Measurements from ENCODE around the gene OLA1. TPM values are rescaled to one million over a fixed set of nuclear protein-coding genes. Genes with fewer than 3 reads are reported as not detected.

The OLA1 gene
- polyA plus RNA-seq, 1 donor from 2014 or later = 134 TPM

DNA sequence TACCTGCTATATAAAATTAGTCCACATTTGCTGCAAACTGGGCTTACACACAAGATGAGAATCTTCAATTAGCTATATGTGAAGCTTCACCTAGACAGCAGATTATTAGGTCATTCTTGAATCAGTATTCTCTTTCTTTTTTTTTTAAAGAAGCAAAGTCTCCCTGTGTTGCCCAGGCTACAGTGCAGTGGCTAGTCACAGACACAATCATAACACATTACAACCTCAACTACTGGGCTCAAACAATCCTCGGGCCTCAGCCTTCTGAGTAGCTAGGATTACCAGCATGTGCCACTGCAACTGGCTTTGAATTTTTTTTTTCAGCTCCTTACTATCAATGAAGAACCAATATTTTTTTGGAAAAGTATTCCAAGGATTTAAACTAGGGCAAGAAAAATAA is 30.5 kb downstream of the OLA1 start:
- no peaks in the 10 kb centered on the region for H4K20me1 ChIP-seq (ENCODE audit: insufficient read depth)
- H3K4me2 ChIP-seq (ENCODE audit: low read length) = no peak overlapping the region
- H3K36me3 ChIP-seq (ENCODE audit: insufficient read depth, low read length) = no peaks in the 10 kb centered on the region
- no peaks in the 10 kb centered on the region for H3K27me3 ChIP-seq (ENCODE audit: insufficient read depth, low read depth, low read length)
- H2AFZ ChIP-seq (ENCODE audit: low read depth, low read length) = no peak overlapping the region
- H3K79me2 ChIP-seq (replicated peaks; ENCODE audit: insufficient read depth, low read length) = no peaks in the 10 kb centered on the region
- H3F3A ChIP-seq (ENCODE audit: insufficient read depth, low read length, poor library complexity, severe bottlenecking) = no peaks in the 10 kb centered on the region
- H3K9me2 ChIP-seq (ENCODE audit: insufficient read depth, low read length) = no peaks in the 10 kb centered on the region
- TF ChIP-seq RAD21 (conservative IDR thresholded peaks at IDR 0.05) = no peak
- no peak for TF ChIP-seq SMC3 (conservative IDR thresholded peaks at IDR 0.05; ENCODE audit: poor library complexity)
- no peak for TF ChIP-seq EZH2 (IDR thresholded peaks at IDR 0.05; ENCODE audit: borderline replicate concordance, insufficient read depth, low read length, poor library complexity, severe bottlenecking)
- no peak for TF ChIP-seq REST (IDR thresholded peaks at IDR 0.05; ENCODE audit: borderline replicate concordance)
- TF ChIP-seq POLR2AphosphoS5 (IDR thresholded peaks at IDR 0.05) = no peak
- TF ChIP-seq TAF1 (IDR thresholded peaks at IDR 0.05; ENCODE audit: low read depth) = no peak
- no peak for TF ChIP-seq MXI1 (conservative IDR thresholded peaks at IDR 0.05; ENCODE audit: poor library complexity, severe bottlenecking)
- TF ChIP-seq CTCF (IDR thresholded peaks at IDR 0.05; ENCODE audit: poor library complexity, severe bottlenecking) = no peak
- no peak for TF ChIP-seq EP300 (conservative IDR thresholded peaks at IDR 0.05; ENCODE audit: poor library complexity, severe bottlenecking)
- no peak overlapping the region for H3K27ac ChIP-seq (ENCODE audit: low read length)
- no peak overlapping the region for H3K4me3 ChIP-seq (ENCODE audit: low read length)
- no peak overlapping the region for H3K9ac ChIP-seq (ENCODE audit: low read length)
- H3K9me3 ChIP-seq (ENCODE audit: low read length) = no peaks in the 10 kb centered on the region

GRCh38 chr2:174211954-174212353 is 36.4 kb downstream of the OLA1 start:
- Histone ChIP-seq H3K79me2 (replicated peaks; ENCODE audit: insufficient read depth, low read length) (peaks cover 3% of the 10 kb centered on the region), H3K9me2 (ENCODE audit: insufficient read depth, low read length) (no peaks in the 10 kb centered on the region), H3K9me3 (ENCODE audit: low read length) (no peaks in the 10 kb centered on the region), H3F3A (ENCODE audit: insufficient read depth, low read length, poor library complexity, severe bottlenecking) (no peaks in the 10 kb centered on the region), H3K4me3 (ENCODE audit: low read length) (no peak overlapping the region), H3K27me3 (ENCODE audit: insufficient read depth, low read depth, low read length) (no peaks in the 10 kb centered on the region), H3K36me3 (ENCODE audit: insufficient read depth, low read length) (no peaks in the 10 kb centered on the region), H4K20me1 (ENCODE audit: insufficient read depth) (no peaks in the 10 kb centered on the region), H3K4me2 (ENCODE audit: low read length) (no peak overlapping the region), H3K9ac (ENCODE audit: low read length) (no peak overlapping the region), H3K27ac (ENCODE audit: low read length) (no peak overlapping the region), H2AFZ (ENCODE audit: low read depth, low read length) (no peak overlapping the region)
- TF ChIP-seq REST (IDR thresholded peaks at IDR 0.05; ENCODE audit: borderline replicate concordance) = no peak
- no peak for TF ChIP-seq POLR2AphosphoS5 (IDR thresholded peaks at IDR 0.05)
- TF ChIP-seq EP300 (conservative IDR thresholded peaks at IDR 0.05; ENCODE audit: poor library complexity, severe bottlenecking) = no peak
- TF ChIP-seq SMC3 (conservative IDR thresholded peaks at IDR 0.05; ENCODE audit: poor library complexity) = no peak
- no peak for TF ChIP-seq MXI1 (conservative IDR thresholded peaks at IDR 0.05; ENCODE audit: poor library complexity, severe bottlenecking)
- no peak for TF ChIP-seq TAF1 (IDR thresholded peaks at IDR 0.05; ENCODE audit: low read depth)
- TF ChIP-seq CTCF (IDR thresholded peaks at IDR 0.05; ENCODE audit: poor library complexity, severe bottlenecking) = no peak
- no peak for TF ChIP-seq RAD21 (conservative IDR thresholded peaks at IDR 0.05)
- TF ChIP-seq EZH2 (IDR thresholded peaks at IDR 0.05; ENCODE audit: borderline replicate concordance, insufficient read depth, low read length, poor library complexity, severe bottlenecking) = no peak
